GM21526 (cell line): ENCODE results near the gene TTC33.

Experiments
- ATAC-seq: cut with Tn5 transposase; IDR thresholded peaks from one replicate; pipeline ENCODE4 v1.9.1; 2021; ENCODE audit warnings: moderate library complexity; ENCODE audit not compliant: unreplicated experiment, low FRiP score

The TTC33 gene

DNA sequence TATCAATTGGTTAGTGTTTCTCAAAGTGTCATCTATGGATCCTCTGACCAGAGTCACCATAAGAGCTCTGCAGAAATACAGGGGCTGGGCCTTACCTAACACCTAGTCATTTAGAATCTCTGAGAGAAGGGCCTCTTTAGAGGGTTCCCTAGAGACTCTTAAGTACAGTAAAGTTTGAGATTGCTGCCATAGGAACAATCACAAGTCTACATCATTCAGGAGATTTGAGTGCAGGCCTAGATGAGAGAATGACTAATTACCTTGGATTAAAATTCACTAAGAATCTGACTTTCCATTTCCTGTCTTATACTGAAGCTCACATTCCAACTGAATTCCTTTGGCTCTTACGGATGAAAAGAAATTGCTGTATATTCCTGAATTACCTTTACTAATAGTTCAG lies 258.2 kb downstream of the TTC33 start:
- no peak for ATAC-seq

DNA sequence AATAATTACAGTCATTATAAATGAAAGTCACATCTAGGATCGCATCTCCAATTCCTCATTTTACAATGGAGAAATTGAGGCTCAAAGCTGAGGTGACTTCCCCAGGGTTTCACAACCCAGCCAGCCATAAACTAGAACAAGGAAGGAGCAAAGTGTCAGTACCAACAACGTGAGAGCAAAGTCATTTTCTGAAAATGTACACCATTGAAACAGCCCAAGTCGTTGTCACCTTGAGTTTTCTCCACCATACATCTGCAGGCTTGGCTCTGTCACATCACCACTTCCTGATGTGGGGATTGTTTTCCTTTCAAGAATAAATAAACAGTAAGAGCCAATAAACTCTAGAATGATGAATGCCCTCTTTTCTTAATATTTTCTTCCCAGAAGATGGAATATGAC lies 260.5 kb downstream of the TTC33 start:
- ATAC-seq = no peak

DNA sequence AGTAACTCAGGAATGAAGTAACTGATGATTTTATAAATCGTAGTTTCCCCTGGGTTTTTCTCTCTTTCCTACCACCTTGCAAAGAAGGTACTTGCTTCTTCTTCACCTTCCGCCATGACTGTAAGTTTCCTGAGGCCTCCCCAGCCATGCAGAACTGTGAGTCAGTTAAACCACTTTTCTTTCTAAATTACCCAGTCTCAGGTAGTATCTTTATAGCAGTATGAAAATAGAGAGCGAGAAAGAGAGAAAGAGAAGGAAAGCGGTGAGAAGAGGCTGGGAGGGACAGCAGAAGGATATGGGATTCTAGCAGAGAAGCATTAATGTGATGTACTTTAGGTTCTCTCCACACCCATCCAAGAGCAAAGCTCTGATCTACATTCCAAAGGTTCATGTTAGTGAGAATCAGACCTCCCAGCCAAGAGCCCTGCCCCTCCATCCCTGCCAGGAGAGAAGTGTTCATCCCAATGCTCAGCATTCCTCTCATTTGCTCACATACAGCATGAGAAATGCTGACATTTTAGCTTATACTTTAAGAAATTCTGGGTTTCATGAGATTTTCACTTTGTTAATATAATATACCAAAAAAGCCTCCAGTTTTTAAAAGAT lies 261.0 kb downstream of the TTC33 start:
- ATAC-seq = no peak

- ATAC-seq = no peak
Observed at GRCh38 chr5:40492056-40492455, 263.7 kb downstream of the TTC33 start.

DNA sequence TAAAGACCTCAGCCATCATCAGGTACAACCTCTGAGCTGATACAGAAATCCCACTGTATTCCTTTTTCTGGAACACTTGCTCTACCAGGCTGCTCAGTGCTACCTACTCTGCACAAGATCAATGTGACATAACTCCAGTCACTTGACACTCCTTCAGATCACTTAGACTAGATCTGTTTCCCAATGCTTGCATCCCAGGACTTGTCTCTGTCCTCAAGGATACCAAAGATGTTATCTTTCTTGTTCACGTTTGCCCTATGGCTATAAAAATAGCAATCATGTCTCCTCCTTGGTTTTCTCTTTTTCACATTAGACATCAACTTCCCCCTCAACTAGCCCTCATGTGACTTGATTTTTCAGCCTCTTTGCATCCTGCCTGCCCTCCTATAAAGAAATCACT lies 264.1 kb downstream of the TTC33 start:
- ATAC-seq = no peak

DNA sequence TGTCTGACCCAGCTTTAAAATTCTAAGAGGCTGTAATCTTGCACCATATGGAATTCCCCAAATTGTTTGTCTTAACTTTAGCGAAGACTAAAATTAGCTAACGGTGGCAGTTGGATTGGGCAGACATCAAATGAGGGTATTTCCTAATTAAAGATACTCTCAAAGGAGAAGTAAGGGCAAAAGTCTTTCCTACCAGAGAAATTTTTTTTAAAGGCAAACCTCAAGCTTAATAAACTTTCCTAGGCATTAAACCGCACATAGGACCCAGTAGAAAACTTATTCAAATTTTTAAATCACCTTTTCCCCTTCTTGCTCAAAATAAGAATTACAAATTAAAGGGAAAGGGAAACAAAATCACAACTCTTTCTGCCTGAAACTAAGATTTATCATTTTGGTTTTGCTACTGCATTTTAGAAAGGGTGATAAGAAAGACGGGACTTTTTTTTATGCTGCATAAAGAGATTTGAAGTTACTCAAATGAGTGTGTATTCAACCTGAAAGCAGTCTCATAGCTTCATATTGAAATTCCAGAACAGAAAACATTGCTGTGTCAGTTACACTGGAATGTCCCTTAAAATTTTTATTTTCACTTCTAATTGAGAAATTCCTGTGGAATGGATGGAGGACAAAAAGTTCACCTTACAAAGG lies 265.2 kb downstream of the TTC33 start:
- ATAC-seq = peak; percentile 47

GRCh38 chr5:40489421-40489820 lies 266.3 kb downstream of the TTC33 start:
- ATAC-seq = no peak

- peak; percentile 36 for ATAC-seq
Observed at GRCh38 chr5:40486437-40487275, 269.1 kb downstream of the TTC33 start.

- ATAC-seq = peak; percentile 64
Observed at GRCh38 chr5:40485021-40485998, 270.5 kb downstream of the TTC33 start.

DNA sequence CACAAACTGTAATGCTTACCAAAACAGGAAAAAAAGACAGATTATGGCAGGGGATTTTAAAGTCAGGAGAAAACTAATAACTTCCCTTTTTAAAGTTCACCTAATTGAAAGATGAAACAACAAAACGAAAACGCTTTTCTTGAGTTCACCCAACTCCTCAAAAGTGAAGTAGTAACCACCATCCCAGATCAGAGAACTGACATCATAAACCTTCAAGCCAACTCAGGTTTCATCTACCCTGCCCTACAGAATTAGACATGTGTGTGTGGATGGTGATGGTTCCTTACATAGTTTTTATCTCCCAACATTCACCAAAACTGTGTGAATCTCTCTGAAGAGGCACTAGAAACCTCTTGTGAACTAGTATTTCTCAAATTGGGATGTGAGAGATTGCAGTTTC lies 271.3 kb downstream of the TTC33 start:
- peak; percentile 53 for ATAC-seq

GRCh38 chr5:40483316-40483715 lies 272.4 kb downstream of the TTC33 start:
- ATAC-seq = no peak

DNA sequence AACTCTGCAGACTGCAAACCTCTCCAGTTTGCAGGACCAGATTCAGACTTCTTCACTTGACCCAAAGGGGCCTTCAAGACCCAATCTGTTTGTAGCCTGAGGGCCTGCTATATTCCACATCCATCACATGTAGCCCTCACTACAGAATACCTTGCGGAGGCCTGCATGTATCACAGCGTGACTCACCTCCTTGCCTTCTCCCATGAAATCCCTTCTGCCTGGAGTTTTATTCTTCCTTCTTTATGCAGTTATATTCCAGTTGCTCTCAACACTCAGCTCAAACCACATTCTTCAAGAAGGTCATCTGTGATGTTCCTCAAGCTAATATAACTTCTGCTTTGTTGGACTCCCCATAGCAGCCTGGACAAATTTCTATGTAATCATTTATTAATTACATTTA lies 274.5 kb downstream of the TTC33 start:
- no peak for ATAC-seq

GRCh38 chr5:40480392-40480791 lies 275.4 kb downstream of the TTC33 start:
- no peak for ATAC-seq

- ATAC-seq = no peak
Observed at GRCh38 chr5:40479939-40480338, 275.8 kb downstream of the TTC33 start.

- ATAC-seq = no peak
Observed at GRCh38 chr5:40478766-40479165, 277.0 kb downstream of the TTC33 start.

GRCh38 chr5:40477856-40478546 lies 277.8 kb downstream of the TTC33 start:
- ATAC-seq = no peak

GRCh38 chr5:40475561-40475960 lies 280.2 kb downstream of the TTC33 start:
- ATAC-seq = no peak

- no peak for ATAC-seq
Observed at GRCh38 chr5:40474250-40474649, 281.5 kb downstream of the TTC33 start.

DNA sequence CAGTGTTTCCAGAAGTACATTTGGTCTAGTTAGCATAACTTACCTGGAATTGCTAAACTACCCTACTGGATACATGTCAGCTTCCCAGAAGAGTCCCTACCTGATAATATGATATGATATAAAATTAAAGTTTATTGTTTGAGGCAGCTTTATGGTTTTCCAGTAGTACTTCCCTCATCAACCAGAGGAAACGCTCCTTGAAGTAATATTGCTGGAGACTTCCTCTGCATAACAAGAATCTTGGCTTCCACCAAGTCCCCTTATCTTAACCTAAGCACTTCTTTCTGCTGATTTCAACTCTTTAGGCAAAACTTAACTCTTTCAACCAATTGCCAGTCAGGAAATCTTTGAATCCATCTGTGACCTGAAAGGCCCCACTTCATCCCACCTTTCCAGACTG lies 290.3 kb downstream of the TTC33 start:
- no peak for ATAC-seq

DNA sequence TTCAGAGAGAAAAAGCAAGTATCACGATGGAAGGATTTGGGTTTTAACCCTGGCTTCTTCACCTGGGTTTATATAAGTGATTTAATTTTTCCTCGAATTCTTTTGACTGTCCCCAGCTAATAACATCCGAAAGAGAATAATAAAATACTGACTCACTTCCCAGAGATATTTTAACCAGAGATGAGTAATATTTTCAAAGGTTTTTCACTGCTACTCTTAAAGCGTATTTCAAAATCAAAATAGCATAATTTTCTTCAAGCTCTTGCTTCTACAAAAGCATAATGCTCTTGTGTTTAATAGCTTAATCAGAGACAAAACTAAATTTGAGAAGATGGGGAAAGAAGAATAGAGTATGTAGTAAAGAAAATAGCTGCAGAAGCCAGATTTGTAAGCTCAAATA lies 291.2 kb downstream of the TTC33 start:
- ATAC-seq = no peak
